Measurements from ENCODE around the gene SLC50A1. TPM values are rescaled to one million over a fixed set of nuclear protein-coding genes. Genes with fewer than 3 reads are reported as not detected.
A peak's percentile ranks its signal among the peaks of the same experiment; 100 is the strongest.

The SLC50A1 gene
- total RNA-seq, 1 donor from 2014 or later, result 27.8 TPM

DNA sequence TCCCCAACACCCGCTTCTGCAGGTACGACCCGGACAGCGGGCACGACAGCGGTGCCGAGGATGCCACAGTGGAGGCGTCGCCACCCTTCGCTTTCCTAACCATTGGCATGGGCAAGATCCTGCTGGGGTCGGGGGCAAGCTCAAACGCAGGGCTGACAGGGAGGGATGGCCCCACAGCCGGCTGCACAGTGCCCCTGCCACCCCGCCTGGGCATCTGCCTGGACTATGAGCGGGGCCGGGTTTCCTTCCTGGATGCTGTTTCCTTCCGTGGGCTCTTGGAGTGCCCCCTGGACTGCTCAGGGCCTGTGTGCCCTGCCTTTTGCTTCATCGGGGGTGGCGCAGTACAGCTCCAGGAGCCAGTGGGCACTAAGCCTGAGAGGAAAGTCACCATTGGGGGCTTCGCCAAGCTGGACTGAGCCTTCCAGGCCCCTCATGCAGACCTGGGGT lies 48.1 kb downstream of the SLC50A1 start:
- H3K36me3 Mint-ChIP-seq, result no peaks in the 10 kb centered on the region
- no peak for DNase-seq (ENCODE audit: extremely low spot score, unreplicated experiment)
- no peaks in the 10 kb centered on the region for H3K27me3 Mint-ChIP-seq
- H3K9me3 Mint-ChIP-seq, result no peaks in the 10 kb centered on the region
- TF ChIP-seq, protein P1, sequence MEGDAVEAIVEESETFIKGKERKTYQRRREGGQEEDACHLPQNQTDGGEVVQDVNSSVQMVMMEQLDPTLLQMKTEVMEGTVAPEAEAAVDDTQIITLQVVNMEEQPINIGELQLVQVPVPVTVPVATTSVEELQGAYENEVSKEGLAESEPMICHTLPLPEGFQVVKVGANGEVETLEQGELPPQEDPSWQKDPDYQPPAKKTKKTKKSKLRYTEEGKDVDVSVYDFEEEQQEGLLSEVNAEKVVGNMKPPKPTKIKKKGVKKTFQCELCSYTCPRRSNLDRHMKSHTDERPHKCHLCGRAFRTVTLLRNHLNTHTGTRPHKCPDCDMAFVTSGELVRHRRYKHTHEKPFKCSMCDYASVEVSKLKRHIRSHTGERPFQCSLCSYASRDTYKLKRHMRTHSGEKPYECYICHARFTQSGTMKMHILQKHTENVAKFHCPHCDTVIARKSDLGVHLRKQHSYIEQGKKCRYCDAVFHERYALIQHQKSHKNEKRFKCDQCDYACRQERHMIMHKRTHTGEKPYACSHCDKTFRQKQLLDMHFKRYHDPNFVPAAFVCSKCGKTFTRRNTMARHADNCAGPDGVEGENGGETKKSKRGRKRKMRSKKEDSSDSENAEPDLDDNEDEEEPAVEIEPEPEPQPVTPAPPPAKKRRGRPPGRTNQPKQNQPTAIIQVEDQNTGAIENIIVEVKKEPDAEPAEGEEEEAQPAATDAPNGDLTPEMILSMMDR (conservative IDR thresholded peaks at IDR 0.05), result no peak
- peaks cover 9% of the 10 kb centered on the region for H3K4me1 Mint-ChIP-seq (ENCODE audit: unreplicated experiment)
- H3K4me3 Mint-ChIP-seq, result no peak overlapping the region
- no peak overlapping the region for H3K27ac Mint-ChIP-seq

DNA sequence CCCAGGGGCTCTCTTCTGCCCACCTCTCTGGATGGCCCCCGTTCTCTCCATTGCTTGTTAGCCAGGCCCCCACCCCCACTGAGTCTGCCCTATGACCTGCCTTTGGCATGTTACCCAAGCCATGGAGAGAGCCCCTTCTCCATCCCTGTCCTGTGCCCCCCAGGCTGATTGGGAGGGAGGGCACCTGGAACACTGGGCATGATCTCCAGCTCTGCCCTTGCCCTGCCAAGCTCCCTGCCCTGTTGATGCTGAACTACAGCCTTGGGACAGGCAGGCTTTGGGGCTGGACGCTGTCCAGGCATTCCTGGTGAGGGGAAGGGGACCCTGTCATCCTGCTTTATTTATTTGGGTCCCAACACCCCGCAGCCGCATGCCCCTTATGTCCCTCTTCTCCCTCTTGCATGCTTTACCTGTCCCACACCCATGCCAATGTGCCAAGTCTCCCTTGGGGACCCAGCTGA lies 48.7 kb downstream of the SLC50A1 start:
- Mint-ChIP-seq H3K9me3 (no peaks in the 10 kb centered on the region), H3K27ac (no peak overlapping the region), H3K27me3 (no peaks in the 10 kb centered on the region), H3K4me1 (ENCODE audit: unreplicated experiment) (peaks cover 9% of the 10 kb centered on the region), H3K36me3 (no peaks in the 10 kb centered on the region), H3K4me3 (no peak overlapping the region)
- TF ChIP-seq, protein P1 (conservative IDR thresholded peaks at IDR 0.05), result no peak
- no peak for DNase-seq (ENCODE audit: extremely low spot score, unreplicated experiment)

DNA sequence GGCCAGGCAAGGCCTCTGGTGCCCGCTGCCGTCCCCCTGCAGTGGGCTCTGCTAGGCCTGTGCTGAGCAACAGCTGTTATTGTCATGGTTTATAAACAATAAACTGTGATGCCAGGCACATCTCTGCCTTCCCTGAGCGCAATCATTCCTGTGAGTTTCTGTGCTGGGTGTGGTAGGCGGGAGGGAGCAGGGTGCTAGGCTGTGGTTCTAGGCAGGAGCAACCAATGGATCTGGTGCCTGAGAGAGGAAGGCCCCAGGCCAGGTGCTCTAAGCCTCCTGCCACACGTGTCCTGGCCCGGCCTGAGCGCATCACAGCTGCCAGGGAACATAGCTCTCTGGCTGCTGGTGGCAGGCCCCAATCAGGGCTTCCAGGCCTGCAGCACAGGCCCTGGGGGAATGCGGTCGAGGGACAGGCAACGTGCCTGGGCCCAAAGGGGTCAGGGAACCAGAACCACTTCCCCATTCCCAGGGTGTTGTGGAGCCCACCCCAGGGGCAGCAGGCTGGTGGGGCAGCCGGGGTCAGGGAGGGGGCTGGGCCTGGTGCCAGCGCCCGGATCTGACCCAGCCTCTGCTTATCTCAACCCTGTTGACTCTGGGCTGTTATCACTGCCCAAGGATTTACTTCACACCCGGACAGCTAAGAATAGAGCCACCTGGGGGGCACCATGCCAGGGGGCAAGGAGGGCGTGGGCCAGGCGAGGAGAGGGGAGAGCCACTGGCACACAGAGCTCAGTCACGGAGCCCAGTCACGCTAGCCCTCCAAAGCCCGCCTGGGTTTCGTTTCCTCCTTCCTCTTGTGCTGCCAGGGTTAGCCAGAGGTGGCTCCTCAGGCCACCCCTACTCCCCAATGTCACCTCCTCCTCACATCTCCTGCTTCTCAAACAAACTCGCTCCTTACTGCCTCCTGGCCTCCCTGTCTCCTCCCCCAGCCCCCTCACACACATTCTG lies 49.5 kb downstream of the SLC50A1 start:
- DNase-seq (ENCODE audit: extremely low spot score, unreplicated experiment), result no peak
- Mint-ChIP-seq H3K9me3 (no peaks in the 10 kb centered on the region), H3K36me3 (no peaks in the 10 kb centered on the region), H3K27me3 (no peaks in the 10 kb centered on the region), H3K4me3 (no peak overlapping the region), H3K27ac (peak overlapping the region; percentile 64), H3K4me1 (ENCODE audit: unreplicated experiment) (peaks cover 9% of the 10 kb centered on the region)
- TF ChIP-seq, protein P1 (conservative IDR thresholded peaks at IDR 0.05), result no peak

DNA sequence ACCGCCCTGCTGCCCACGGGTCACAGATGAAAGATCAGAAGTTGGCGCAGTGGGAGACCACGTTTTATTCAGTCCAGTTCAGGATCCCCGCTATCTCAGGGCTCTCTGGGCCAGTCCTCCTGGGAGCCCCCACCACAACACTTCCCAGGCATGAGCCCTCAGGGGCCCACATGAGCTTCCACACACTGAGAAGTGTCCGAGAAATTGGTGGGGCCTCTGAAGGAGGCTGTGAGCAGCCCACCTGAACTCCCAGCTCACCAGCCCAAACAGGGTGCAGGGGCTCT lies 50.1 kb downstream of the SLC50A1 start:
- Mint-ChIP-seq H3K4me1 (ENCODE audit: unreplicated experiment) (peaks cover 9% of the 10 kb centered on the region), H3K4me3 (no peak overlapping the region), H3K27me3 (no peaks in the 10 kb centered on the region), H3K9me3 (no peaks in the 10 kb centered on the region), H3K36me3 (no peaks in the 10 kb centered on the region), H3K27ac (peak overlapping the region; percentile 64)
- TF ChIP-seq, protein P1 (conservative IDR thresholded peaks at IDR 0.05), result no peak
- DNase-seq (ENCODE audit: extremely low spot score, unreplicated experiment), result no peak

DNA sequence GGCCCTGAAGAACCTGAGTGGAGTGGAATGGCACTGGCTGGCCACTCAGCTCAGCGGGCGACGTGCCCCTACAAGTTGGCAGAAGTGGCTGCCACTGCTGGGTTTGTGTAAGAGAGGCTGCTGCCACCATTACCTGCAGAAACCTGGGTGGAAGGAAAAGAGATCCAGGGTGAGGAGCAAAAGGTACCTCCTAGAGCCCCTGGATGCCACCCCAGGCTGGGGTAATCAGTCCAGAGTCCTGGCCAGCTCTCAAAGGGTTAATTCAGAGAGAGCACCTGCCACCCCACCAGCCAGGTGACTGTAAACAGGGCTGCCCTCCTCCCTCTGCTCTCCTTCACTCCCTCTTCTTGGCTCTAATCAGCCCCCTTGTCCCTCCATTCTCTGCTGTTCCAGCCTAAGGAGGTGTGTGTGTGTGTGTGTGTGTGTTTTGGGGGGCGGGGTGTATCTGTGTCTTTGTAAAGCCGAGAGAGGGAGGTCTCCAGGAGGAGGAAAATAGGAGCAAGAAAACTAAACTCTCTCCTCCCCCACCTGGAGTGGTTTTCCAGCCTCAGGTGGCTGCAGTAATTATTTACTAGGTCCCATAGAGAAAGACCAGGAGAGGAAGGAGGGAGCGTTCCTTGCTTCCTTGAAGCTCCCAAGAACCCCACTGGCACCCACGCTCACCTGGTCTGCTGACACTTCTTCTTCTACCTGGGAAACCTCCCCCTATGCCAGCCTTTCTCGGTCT lies 50.6 kb downstream of the SLC50A1 start:
- no peak for DNase-seq (ENCODE audit: extremely low spot score, unreplicated experiment)
- Mint-ChIP-seq H3K9me3 (no peaks in the 10 kb centered on the region), H3K27me3 (no peaks in the 10 kb centered on the region), H3K36me3 (no peaks in the 10 kb centered on the region), H3K4me1 (ENCODE audit: unreplicated experiment) (peaks cover 9% of the 10 kb centered on the region), H3K27ac (peak overlapping the region; percentile 48), H3K4me3 (no peak overlapping the region)
- TF ChIP-seq, protein P1 (conservative IDR thresholded peaks at IDR 0.05), result no peak

Measured in type B pancreatic cell (in vitro differentiated cells).